IMR-90 (cell line): ENCODE results near the gene IARS2. TPM values are rescaled to one million over a fixed set of nuclear protein-coding genes. Genes with fewer than 3 reads are reported as not detected.

Source experiments
- ATAC-seq: fragments of 200-7000 bp; cut with Tn5 transposase; 2 replicates; pipeline ENCODE4 v1.9.1; 2020; ENCODE audit warnings: low read depth, mild to moderate bottlenecking, moderate library complexity
- BruUV-seq: library from RNA; stranded (reverse); fragments of 400-500 nt; replicated peaks from 2 replicates; lab custom pipeline; 2021; lab: Mats Ljungman, UMichigan
- CTCF ChIA-PET: fragments of 300-600 bp; formaldehyde crosslinking; extraction: SDS; loops from one replicate; lab custom pipeline; 2021; ENCODE audit warnings: antibody characterized with exemption; lab: Yijun Ruan, JAX
- POLR2A ChIA-PET: fragments of 300-600 bp; sonication (Branson Sonifier 250); formaldehyde crosslinking; loops from one replicate; lab custom pipeline; 2022; ENCODE audit warnings: antibody characterized with exemption; ENCODE audit not compliant: unreplicated experiment; lab: Charles Lee
- DNase-seq: peaks from one replicate; pipeline ENCODE4 v3.0.0; 2013
- H2AFZ ChIP-seq: replicated peaks from 2 replicates; pipeline ENCODE3; 2013; ENCODE audit warnings: low read length, mild to moderate bottlenecking; ENCODE audit not compliant: poor library complexity
- H2AK5ac ChIP-seq: 2 replicates; pipeline ENCODE4 v1.6.1; 2013; ENCODE audit warnings: low read depth, low read length, inconsistent platforms
- H2AK9ac ChIP-seq: replicated peaks from 2 replicates; pipeline ENCODE3; 2013; ENCODE audit warnings: mild to moderate bottlenecking, low read depth, low read length, moderate library complexity; ENCODE audit not compliant: poor library complexity
- H2BK120ac ChIP-seq: 2 replicates; pipeline ENCODE4 v1.6.1; 2013; ENCODE audit warnings: low read depth, low read length, inconsistent platforms
- H2BK15ac ChIP-seq: 3 replicates; pipeline ENCODE4 v1.6.1; 2013; ENCODE audit warnings: low read depth, low read length, inconsistent platforms
- H2BK20ac ChIP-seq: 2 replicates; pipeline ENCODE4 v1.6.1; 2013; ENCODE audit warnings: low read depth, mild to moderate bottlenecking, inconsistent platforms, low read length, moderate library complexity
- H2BK5ac ChIP-seq: 2 replicates; pipeline ENCODE4 v1.6.1; 2013; ENCODE audit warnings: mild to moderate bottlenecking, low read depth, low read length, inconsistent platforms; ENCODE audit not compliant: poor library complexity, severe bottlenecking
- H3K14ac ChIP-seq: replicated peaks from 2 replicates; pipeline ENCODE4 v1.6.1; 2013; ENCODE audit warnings: low read depth, low read length, inconsistent platforms
- H3K18ac ChIP-seq: 2 replicates; pipeline ENCODE4 v1.6.1; 2013; ENCODE audit warnings: low read depth, low read length, control low read depth
- H3K23ac ChIP-seq: 2 replicates; pipeline ENCODE4 v1.6.1; 2013; ENCODE audit warnings: low read depth, low read length, inconsistent platforms
- H3K27ac ChIP-seq: 2 replicates; pipeline ENCODE4 v1.5.1; 2013; ENCODE audit warnings: mild to moderate bottlenecking, control low read depth, low read length; ENCODE audit not compliant: insufficient read depth
- H3K27me3 ChIP-seq: 2 replicates; pipeline ENCODE4 v1.6.1; 2013; ENCODE audit warnings: low read length; ENCODE audit not compliant: control insufficient read depth, insufficient read depth
- H3K36me3 ChIP-seq: 2 replicates; pipeline ENCODE4 v1.6.1; 2013; ENCODE audit warnings: low read length, mixed read lengths; ENCODE audit not compliant: control insufficient read depth, insufficient read depth
- H3K4ac ChIP-seq: 2 replicates; pipeline ENCODE4 v1.6.1; 2013; ENCODE audit warnings: low read depth, low read length, inconsistent platforms
- H3K4me1 ChIP-seq: 2 replicates; pipeline ENCODE4 v1.6.1; 2013; ENCODE audit warnings: low read length, mixed read lengths; ENCODE audit not compliant: control insufficient read depth, insufficient read depth
- H3K4me2 ChIP-seq: 2 replicates; pipeline ENCODE4 v1.6.1; 2013; ENCODE audit warnings: low read depth, mild to moderate bottlenecking, control low read depth, low read length, moderate library complexity
- H3K4me3 ChIP-seq: 2 replicates; pipeline ENCODE4 v1.5.1; 2013; ENCODE audit warnings: low read depth, mild to moderate bottlenecking, control low read depth, low read length, moderate library complexity; ENCODE audit not compliant: insufficient read depth
- H3K56ac ChIP-seq: 2 replicates; pipeline ENCODE4 v1.6.1; 2013; ENCODE audit warnings: low read length, inconsistent platforms; ENCODE audit not compliant: insufficient read depth; ENCODE audit errors: extremely low read depth
- H3K79me1 ChIP-seq, 2 experiments: 2 replicates each; pipeline ENCODE4 v1.6.1; 2013; ENCODE audit warnings: low read length in 2 of 2, inconsistent platforms in 1 of 2, low read depth in 1 of 2
- H3K9ac ChIP-seq: 2 replicates; pipeline ENCODE4 v1.6.1; 2013; ENCODE audit warnings: low read depth, low read length, control low read depth
- H3K9me1 ChIP-seq: 2 replicates; pipeline ENCODE4 v1.6.1; 2013; ENCODE audit warnings: low read length, inconsistent platforms; ENCODE audit not compliant: insufficient read depth
- H3K9me3 ChIP-seq: 2 replicates; pipeline ENCODE4 v1.6.1; 2013; ENCODE audit warnings: low read length; ENCODE audit not compliant: control insufficient read depth, insufficient read depth
- H4K20me1 ChIP-seq: 2 replicates; pipeline ENCODE4 v1.6.1; 2013; ENCODE audit warnings: low read length, inconsistent platforms; ENCODE audit not compliant: insufficient read depth
- H4K5ac ChIP-seq: 2 replicates; pipeline ENCODE4 v1.6.1; 2013; ENCODE audit warnings: mild to moderate bottlenecking, low read depth, low read length, control low read depth
- H4K8ac ChIP-seq, 2 experiments: 2 replicates each; pipeline ENCODE4 v1.6.1; 2013; ENCODE audit warnings: low read depth in 2 of 2, low read length in 2 of 2, control low read depth in 1 of 2, inconsistent platforms in 1 of 2
- H4K91ac ChIP-seq: 2 replicates; pipeline ENCODE4 v1.6.1; 2013; ENCODE audit warnings: low read depth, low read length, inconsistent platforms; ENCODE audit not compliant: insufficient read depth
- MXI1 ChIP-seq: IDR thresholded peaks from 2 replicates; pipeline ENCODE4 v1.6.1; 2012; ENCODE audit warnings: low read depth, mild to moderate bottlenecking, low read length, moderate library complexity, borderline replicate concordance
- RCOR1 ChIP-seq: IDR thresholded peaks from 2 replicates; pipeline ENCODE4 v1.6.1; 2012; ENCODE audit warnings: mild to moderate bottlenecking, low read length, improper control_type of control experiment; ENCODE audit not compliant: insufficient replicate concordance
- WGBS, 2 experiments: methylation state at CpG; one replicate each; pipeline versions ENCODE4 v1.1.5 to v1.1.7; 2013; ENCODE audit warnings: missing lambda C conversion rate in 2 of 2; ENCODE audit not compliant: insufficient read length in 1 of 2; ENCODE audit errors: extremely low coverage in 2 of 2; 5-methylcytosine and 5-hydroxymethylcytosine counted together
- dilution Hi-C: fragments of 300-500 bp; cut with HindIII; formaldehyde crosslinking; loops from one replicate; pipeline ENCODE4 v1.14.3; 2018; ENCODE audit warnings: low sequenced_read_pairs; ENCODE audit not compliant: unreplicated experiment
- in situ Hi-C: fragments of 300-500 bp; cut with MboI; formaldehyde crosslinking; loops from 3 replicates; pipeline ENCODE4 v1.14.3; 2019; ENCODE audit warnings: low sequenced_read_pairs, inconsistent platforms, mixed read lengths
- intact Hi-C: fragments of 100-400 bp; cut with micrococcal nuclease; formaldehyde crosslinking; loops from 2 replicates; pipeline ENCODE4 v1.10.0; 2022
- polyA plus RNA-seq, 3 experiments: library from polyadenylated mRNA; depleted of rRNA; stranded (reverse); fragments of >200 nt; gene quantifications; 2 replicates each; pipeline ENCODE4 v1.2.3, GENCODE V29; 2012; ENCODE audit warnings: low replicate concordance in 1 of 3
- total RNA-seq: library from RNA; depleted of rRNA; stranded (reverse); fragments of >200 nt; gene quantifications from 2 replicates; pipeline ENCODE4 v1.2.3, GENCODE V29; 2012

IARS2 gene
- total and polyA plus RNA-seq, 2 of the 4 experiments (the other 2 are of a cell fraction) = 34.8 to 77.4 TPM

GRCh38 chr1:220149742-220150141 lies 55.8 kb downstream of the IARS2 start:
- H3K9me3 ChIP-seq = no peaks in the 10 kb centered on the region
- H3K14ac ChIP-seq = no peak overlapping the region
- no peaks in the 10 kb centered on the region; a peak in 2 of 4 replicates for H3K79me1 ChIP-seq
- intact Hi-C loops (loop anchor here (5.0 kb wide), 1 partner anchor 42 kb away; no protein-coding TSS in a partner anchor), dilution Hi-C loops (no loop called here), in situ Hi-C loops (no loop called here)
- DNase-seq (no peak), ATAC-seq (no peak)
- no peak overlapping the region for H4K91ac ChIP-seq
- BruUV-seq = no TSS peak
- ChIA-PET POLR2A (no interaction called here), CTCF (interaction anchor here (1.0 kb wide), 1 partner anchor 23 kb away, joined by 3 read pairs; no protein-coding TSS in a partner anchor)
- H2BK20ac ChIP-seq = no peak overlapping the region
- H3K23ac ChIP-seq = no peak overlapping the region
- H3K4me2 ChIP-seq = no peak overlapping the region
- H3K36me3 ChIP-seq = peaks cover 25% of the 10 kb centered on the region
- no peak overlapping the region for H2BK120ac ChIP-seq
- no peak for TF ChIP-seq RCOR1
- TF ChIP-seq MXI1 = no peak
- H3K9ac ChIP-seq = no peak overlapping the region
- H3K4me1 ChIP-seq = peaks cover 2% of the 10 kb centered on the region; the same call in 1 of the 2 replicates
- H3K9me1 ChIP-seq = no peaks in the 10 kb centered on the region; the same call in 1 of the 2 replicates
- H3K27ac ChIP-seq = no peak overlapping the region
- H2AK9ac ChIP-seq = no peak overlapping the region
- H4K5ac ChIP-seq = no peak overlapping the region
- no peak overlapping the region for H2AK5ac ChIP-seq
- no peak overlapping the region for H3K4ac ChIP-seq
- H3K56ac ChIP-seq = no peak overlapping the region
- no peak overlapping the region for H2BK15ac ChIP-seq
- H4K8ac ChIP-seq = no peak overlapping the region
- no peak overlapping the region for H3K18ac ChIP-seq
- no peaks in the 10 kb centered on the region for H3K27me3 ChIP-seq
- no peaks in the 10 kb centered on the region for H4K20me1 ChIP-seq
- H2BK5ac ChIP-seq = no peak overlapping the region
- no peak overlapping the region for H2AFZ ChIP-seq
- WGBS, 2 experiments = no CpG with 5 or more reads among the region's 1 CpG
- H3K4me3 ChIP-seq = no peak overlapping the region
